ENCODE results near the gene PPP2R2C.

- TF ChIP-seq CTCF (conservative IDR thresholded peaks at IDR 0.05 in 1 of 2, IDR thresholded peaks at IDR 0.05 in 1 of 2; ENCODE audit: extremely low read depth in 1 of 2, insufficient read depth in 1 of 2, low read depth in 1 of 2, low read length in 2 of 2) (no peak), EZH2 (IDR thresholded peaks at IDR 0.05; ENCODE audit: borderline replicate concordance, low read length) (no peak)
Observed at GRCh38 chr4:6301732-6302442, 170.5 kb downstream of the PPP2R2C start.

All from mammary epithelial cell (primary cell).